IMR-90 (cell line): ENCODE results near the gene LRRC39. TPM values are rescaled to one million over a fixed set of nuclear protein-coding genes. Genes with fewer than 3 reads are reported as not detected.

Experiments used
- ATAC-seq: fragments of 200-7000 bp; cut with Tn5 transposase; 2 replicates; pipeline ENCODE4 v1.9.1; 2020; ENCODE audit warnings: low read depth, mild to moderate bottlenecking, moderate library complexity
- BruUV-seq: library from RNA; stranded (reverse); fragments of 400-500 nt; replicated peaks from 2 replicates; lab custom pipeline; 2021; lab: Mats Ljungman, UMichigan
- CTCF ChIA-PET: fragments of 300-600 bp; formaldehyde crosslinking; extraction: SDS; loops from one replicate; lab custom pipeline; 2021; ENCODE audit warnings: antibody characterized with exemption; lab: Yijun Ruan, JAX
- POLR2A ChIA-PET: fragments of 300-600 bp; sonication (Branson Sonifier 250); formaldehyde crosslinking; loops from one replicate; lab custom pipeline; 2022; ENCODE audit warnings: antibody characterized with exemption; ENCODE audit not compliant: unreplicated experiment; lab: Charles Lee
- DNase-seq: peaks from one replicate; pipeline ENCODE4 v3.0.0; 2013
- H2AFZ ChIP-seq: replicated peaks from 2 replicates; pipeline ENCODE3; 2013; ENCODE audit warnings: low read length, mild to moderate bottlenecking; ENCODE audit not compliant: poor library complexity
- H2AK5ac ChIP-seq: 2 replicates; pipeline ENCODE4 v1.6.1; 2013; ENCODE audit warnings: low read depth, low read length, inconsistent platforms
- H2AK9ac ChIP-seq: replicated peaks from 2 replicates; pipeline ENCODE3; 2013; ENCODE audit warnings: mild to moderate bottlenecking, low read depth, low read length, moderate library complexity; ENCODE audit not compliant: poor library complexity
- H2BK120ac ChIP-seq: 2 replicates; pipeline ENCODE4 v1.6.1; 2013; ENCODE audit warnings: low read depth, low read length, inconsistent platforms
- H2BK15ac ChIP-seq: 3 replicates; pipeline ENCODE4 v1.6.1; 2013; ENCODE audit warnings: low read depth, low read length, inconsistent platforms
- H2BK20ac ChIP-seq: 2 replicates; pipeline ENCODE4 v1.6.1; 2013; ENCODE audit warnings: low read depth, mild to moderate bottlenecking, inconsistent platforms, low read length, moderate library complexity
- H2BK5ac ChIP-seq: 2 replicates; pipeline ENCODE4 v1.6.1; 2013; ENCODE audit warnings: mild to moderate bottlenecking, low read depth, low read length, inconsistent platforms; ENCODE audit not compliant: poor library complexity, severe bottlenecking
- H3K14ac ChIP-seq: replicated peaks from 2 replicates; pipeline ENCODE4 v1.6.1; 2013; ENCODE audit warnings: low read depth, low read length, inconsistent platforms
- H3K18ac ChIP-seq: 2 replicates; pipeline ENCODE4 v1.6.1; 2013; ENCODE audit warnings: low read depth, low read length, control low read depth
- H3K23ac ChIP-seq: 2 replicates; pipeline ENCODE4 v1.6.1; 2013; ENCODE audit warnings: low read depth, low read length, inconsistent platforms
- H3K27ac ChIP-seq: 2 replicates; pipeline ENCODE4 v1.5.1; 2013; ENCODE audit warnings: mild to moderate bottlenecking, control low read depth, low read length; ENCODE audit not compliant: insufficient read depth
- H3K27me3 ChIP-seq: 2 replicates; pipeline ENCODE4 v1.6.1; 2013; ENCODE audit warnings: low read length; ENCODE audit not compliant: control insufficient read depth, insufficient read depth
- H3K36me3 ChIP-seq: 2 replicates; pipeline ENCODE4 v1.6.1; 2013; ENCODE audit warnings: low read length, mixed read lengths; ENCODE audit not compliant: control insufficient read depth, insufficient read depth
- H3K4ac ChIP-seq: 2 replicates; pipeline ENCODE4 v1.6.1; 2013; ENCODE audit warnings: low read depth, low read length, inconsistent platforms
- H3K4me1 ChIP-seq: 2 replicates; pipeline ENCODE4 v1.6.1; 2013; ENCODE audit warnings: low read length, mixed read lengths; ENCODE audit not compliant: control insufficient read depth, insufficient read depth
- H3K4me2 ChIP-seq: 2 replicates; pipeline ENCODE4 v1.6.1; 2013; ENCODE audit warnings: low read depth, mild to moderate bottlenecking, control low read depth, low read length, moderate library complexity
- H3K4me3 ChIP-seq: 2 replicates; pipeline ENCODE4 v1.5.1; 2013; ENCODE audit warnings: low read depth, mild to moderate bottlenecking, control low read depth, low read length, moderate library complexity; ENCODE audit not compliant: insufficient read depth
- H3K56ac ChIP-seq: 2 replicates; pipeline ENCODE4 v1.6.1; 2013; ENCODE audit warnings: low read length, inconsistent platforms; ENCODE audit not compliant: insufficient read depth; ENCODE audit errors: extremely low read depth
- H3K79me1 ChIP-seq, 2 experiments: 2 replicates each; pipeline ENCODE4 v1.6.1; 2013; ENCODE audit warnings: low read length in 2 of 2, inconsistent platforms in 1 of 2, low read depth in 1 of 2
- H3K9ac ChIP-seq: 2 replicates; pipeline ENCODE4 v1.6.1; 2013; ENCODE audit warnings: low read depth, low read length, control low read depth
- H3K9me1 ChIP-seq: 2 replicates; pipeline ENCODE4 v1.6.1; 2013; ENCODE audit warnings: low read length, inconsistent platforms; ENCODE audit not compliant: insufficient read depth
- H3K9me3 ChIP-seq: 2 replicates; pipeline ENCODE4 v1.6.1; 2013; ENCODE audit warnings: low read length; ENCODE audit not compliant: control insufficient read depth, insufficient read depth
- H4K20me1 ChIP-seq: 2 replicates; pipeline ENCODE4 v1.6.1; 2013; ENCODE audit warnings: low read length, inconsistent platforms; ENCODE audit not compliant: insufficient read depth
- H4K5ac ChIP-seq: 2 replicates; pipeline ENCODE4 v1.6.1; 2013; ENCODE audit warnings: mild to moderate bottlenecking, low read depth, low read length, control low read depth
- H4K8ac ChIP-seq, 2 experiments: 2 replicates each; pipeline ENCODE4 v1.6.1; 2013; ENCODE audit warnings: low read depth in 2 of 2, low read length in 2 of 2, control low read depth in 1 of 2, inconsistent platforms in 1 of 2
- H4K91ac ChIP-seq: 2 replicates; pipeline ENCODE4 v1.6.1; 2013; ENCODE audit warnings: low read depth, low read length, inconsistent platforms; ENCODE audit not compliant: insufficient read depth
- MAFK ChIP-seq: IDR thresholded peaks from 2 replicates; pipeline ENCODE4 v1.6.1; 2012; ENCODE audit warnings: low read depth, low read length, improper control_type of control experiment
- NFE2L2 ChIP-seq: fragments of 150-350 bp; IDR thresholded peaks from 2 replicates; pipeline ENCODE4 v1.6.1; 2016; ENCODE audit warnings: low read depth, mild to moderate bottlenecking, low read length
- RFX5 ChIP-seq: IDR thresholded peaks from 2 replicates; pipeline ENCODE4 v1.8.0; 2012; ENCODE audit warnings: low read depth, mild to moderate bottlenecking, low read length, moderate library complexity
- WGBS, 2 experiments: methylation state at CpG; one replicate each; pipeline versions ENCODE4 v1.1.5 to v1.1.7; 2013; ENCODE audit warnings: missing lambda C conversion rate in 2 of 2; ENCODE audit not compliant: insufficient read length in 1 of 2; ENCODE audit errors: extremely low coverage in 2 of 2; 5-methylcytosine and 5-hydroxymethylcytosine counted together
- dilution Hi-C: fragments of 300-500 bp; cut with HindIII; formaldehyde crosslinking; loops from one replicate; pipeline ENCODE4 v1.14.3; 2018; ENCODE audit warnings: low sequenced_read_pairs; ENCODE audit not compliant: unreplicated experiment
- in situ Hi-C: fragments of 300-500 bp; cut with MboI; formaldehyde crosslinking; loops from 3 replicates; pipeline ENCODE4 v1.14.3; 2019; ENCODE audit warnings: low sequenced_read_pairs, inconsistent platforms, mixed read lengths
- intact Hi-C: fragments of 100-400 bp; cut with micrococcal nuclease; formaldehyde crosslinking; loops from 2 replicates; pipeline ENCODE4 v1.10.0; 2022
- polyA plus RNA-seq, 3 experiments: library from polyadenylated mRNA; depleted of rRNA; stranded (reverse); fragments of >200 nt; gene quantifications; 2 replicates each; pipeline ENCODE4 v1.2.3, GENCODE V29; 2012; ENCODE audit warnings: low replicate concordance in 1 of 3
- total RNA-seq: library from RNA; depleted of rRNA; stranded (reverse); fragments of >200 nt; gene quantifications from 2 replicates; pipeline ENCODE4 v1.2.3, GENCODE V29; 2012
- TF ChIP-seq, protein P1 (sequence below): fragments of 150-350 bp; IDR thresholded peaks from 2 replicates; pipeline ENCODE4 v1.6.1; 2017; ENCODE audit warnings: mild to moderate bottlenecking, antibody characterized with exemption, low read length, low read depth

The LRRC39 gene
- total and polyA plus RNA-seq, 2 of the 4 experiments (the other 2 are of a cell fraction): 0.36 to 0.48 TPM

- Histone ChIP-seq H2BK5ac (no peak overlapping the region), H3K27me3 (no peaks in the 10 kb centered on the region), H2BK15ac (no peak overlapping the region), H3K4me2 (peak overlapping the region; percentile 60; the same call in 1 of the 2 replicates), H3K23ac (no peak overlapping the region), H3K56ac (no peak overlapping the region), H3K27ac (no peak overlapping the region), H3K36me3 (no peaks in the 10 kb centered on the region), H3K4me3 (peak overlapping the region; percentile 72; the same call in 1 of the 2 replicates), H3K14ac (no peak overlapping the region), H3K79me1 (peaks cover 33 to 55% of the 10 kb centered on the region in 2 experiments), H2AK5ac (no peak overlapping the region), H3K4ac (no peak overlapping the region), H3K9me1 (no peaks in the 10 kb centered on the region; the same call in 1 of the 2 replicates), H4K8ac (no peak overlapping the region; a peak in 1 of 4 replicates), H4K91ac (no peak overlapping the region), H2AFZ (no peak overlapping the region), H2BK120ac (no peak overlapping the region), H3K9ac (no peak overlapping the region), H4K5ac (no peak overlapping the region), H2BK20ac (no peak overlapping the region), H2AK9ac (no peak overlapping the region), H3K9me3 (no peaks in the 10 kb centered on the region), H3K4me1 (peaks cover 1% of the 10 kb centered on the region; the same call in 1 of the 2 replicates), H4K20me1 (no peaks in the 10 kb centered on the region), H3K18ac (no peak overlapping the region)
- no TSS peak for BruUV-seq
- ATAC-seq (no peak), DNase-seq (no peak)
- in situ Hi-C loops: loop anchor here (10.0 kb wide), 1 partner anchor 327 kb away; no protein-coding TSS in a partner anchor
- dilution Hi-C loops: no loop called here
- no CpG with 5 or more reads among the region's 8 CpGs for WGBS, 2 experiments
- no peak for TF ChIP-seq NFE2L2
- no peak for TF ChIP-seq MAFK
- TF ChIP-seq RFX5: no peak
- TF ChIP-seq, protein P1, sequence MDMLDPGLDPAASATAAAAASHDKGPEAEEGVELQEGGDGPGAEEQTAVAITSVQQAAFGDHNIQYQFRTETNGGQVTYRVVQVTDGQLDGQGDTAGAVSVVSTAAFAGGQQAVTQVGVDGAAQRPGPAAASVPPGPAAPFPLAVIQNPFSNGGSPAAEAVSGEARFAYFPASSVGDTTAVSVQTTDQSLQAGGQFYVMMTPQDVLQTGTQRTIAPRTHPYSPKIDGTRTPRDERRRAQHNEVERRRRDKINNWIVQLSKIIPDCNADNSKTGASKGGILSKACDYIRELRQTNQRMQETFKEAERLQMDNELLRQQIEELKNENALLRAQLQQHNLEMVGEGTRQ: no peak
- intact Hi-C loops: loop anchor here (2.0 kb wide), 1 partner anchor 323 kb away; no protein-coding TSS in a partner anchor
- ChIA-PET CTCF (no interaction called here), POLR2A (no interaction called here)
These were observed 46.4 kb downstream of the LRRC39 start for GRCh38 chr1:100131623-100132022.
